Measurements from ENCODE around the gene TNNT1.

Gene TNNT1

DNA sequence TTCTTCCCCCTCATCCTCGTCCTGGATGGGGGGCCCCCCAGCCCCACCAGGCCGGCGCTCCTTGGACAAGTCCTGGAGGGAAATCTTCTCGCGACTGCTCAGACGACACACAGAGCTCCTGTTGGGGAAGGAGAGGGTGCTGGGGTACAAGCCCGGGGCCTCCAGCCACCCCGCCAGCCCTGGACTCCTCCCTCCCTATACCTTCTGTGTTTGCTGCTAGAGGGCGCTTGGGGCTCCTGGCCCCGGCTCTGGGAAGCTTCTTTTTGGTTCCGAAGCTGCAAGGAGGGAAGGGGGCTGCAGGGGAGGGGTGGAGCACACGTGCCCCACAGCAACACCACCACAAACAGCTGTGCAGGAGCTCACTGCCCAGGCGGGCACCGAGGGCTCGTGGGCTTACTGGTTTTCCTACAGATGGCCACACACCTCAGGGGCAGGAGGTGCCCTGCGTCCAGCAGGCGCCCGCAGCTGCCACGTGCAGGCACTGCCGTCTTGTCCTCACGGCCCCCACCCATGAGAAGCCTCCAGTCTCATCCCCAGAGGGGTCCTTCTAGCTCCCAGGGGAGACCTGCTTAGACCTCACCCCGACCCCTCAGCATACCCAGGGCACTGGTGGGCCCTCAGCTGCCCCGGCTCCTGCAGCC is 52.8 kb downstream of the TNNT1 start:
- no peak overlapping the region for H3K27ac Mint-ChIP-seq
- no peak overlapping the region for H3K4me3 Mint-ChIP-seq
- TF ChIP-seq, protein P1, sequence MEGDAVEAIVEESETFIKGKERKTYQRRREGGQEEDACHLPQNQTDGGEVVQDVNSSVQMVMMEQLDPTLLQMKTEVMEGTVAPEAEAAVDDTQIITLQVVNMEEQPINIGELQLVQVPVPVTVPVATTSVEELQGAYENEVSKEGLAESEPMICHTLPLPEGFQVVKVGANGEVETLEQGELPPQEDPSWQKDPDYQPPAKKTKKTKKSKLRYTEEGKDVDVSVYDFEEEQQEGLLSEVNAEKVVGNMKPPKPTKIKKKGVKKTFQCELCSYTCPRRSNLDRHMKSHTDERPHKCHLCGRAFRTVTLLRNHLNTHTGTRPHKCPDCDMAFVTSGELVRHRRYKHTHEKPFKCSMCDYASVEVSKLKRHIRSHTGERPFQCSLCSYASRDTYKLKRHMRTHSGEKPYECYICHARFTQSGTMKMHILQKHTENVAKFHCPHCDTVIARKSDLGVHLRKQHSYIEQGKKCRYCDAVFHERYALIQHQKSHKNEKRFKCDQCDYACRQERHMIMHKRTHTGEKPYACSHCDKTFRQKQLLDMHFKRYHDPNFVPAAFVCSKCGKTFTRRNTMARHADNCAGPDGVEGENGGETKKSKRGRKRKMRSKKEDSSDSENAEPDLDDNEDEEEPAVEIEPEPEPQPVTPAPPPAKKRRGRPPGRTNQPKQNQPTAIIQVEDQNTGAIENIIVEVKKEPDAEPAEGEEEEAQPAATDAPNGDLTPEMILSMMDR (IDR thresholded peaks at IDR 0.05): no peak
- H3K4me1 Mint-ChIP-seq: peaks cover 28% of the 10 kb centered on the region
- no peaks in the 10 kb centered on the region for H3K9me3 Mint-ChIP-seq
- peaks cover 3% of the 10 kb centered on the region for H3K27me3 Mint-ChIP-seq (ENCODE audit: low read depth, poor library complexity)
- peaks cover 9% of the 10 kb centered on the region for H3K36me3 Mint-ChIP-seq (ENCODE audit: low read depth)
- DNase-seq: no peak

DNA sequence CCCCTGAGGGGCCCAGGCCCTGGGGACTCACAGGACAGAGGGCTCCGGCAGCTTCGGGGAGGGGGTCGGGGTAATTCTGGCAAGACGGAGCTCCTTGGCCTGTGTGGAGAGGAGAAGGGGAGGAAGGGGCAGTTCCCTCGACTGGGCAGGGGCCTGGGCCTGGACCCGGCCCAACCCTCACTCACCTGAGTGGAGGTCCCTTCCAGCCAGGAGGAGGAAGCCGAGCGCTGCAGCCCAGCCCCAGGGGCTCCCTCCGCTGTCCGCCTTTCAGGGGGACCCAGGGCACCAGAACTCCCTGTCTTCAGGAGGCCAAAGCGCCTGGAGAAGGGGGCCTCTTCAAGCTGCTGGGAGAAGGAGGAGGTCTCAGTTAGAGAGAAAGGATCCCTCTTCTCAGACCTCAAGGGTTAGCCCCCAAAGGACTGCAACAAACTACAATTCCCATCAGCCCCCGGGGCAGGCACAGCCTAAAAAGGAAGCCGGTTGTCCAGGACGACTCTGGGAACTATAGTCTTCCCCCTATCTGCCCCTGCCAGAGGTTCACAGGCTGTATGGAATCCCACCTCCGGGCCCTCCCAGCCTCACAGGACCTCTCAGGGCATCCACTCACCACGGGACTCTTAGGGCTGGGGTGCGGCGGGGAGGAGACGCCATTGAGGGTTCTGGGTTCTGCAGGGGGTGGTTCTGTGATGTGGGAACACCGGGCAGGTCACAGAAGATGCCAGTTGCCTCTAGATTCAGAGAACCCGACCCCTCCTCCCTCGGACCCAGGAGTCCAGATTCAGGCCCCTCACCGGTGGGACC is 53.5 kb downstream of the TNNT1 start:
- H3K27ac Mint-ChIP-seq: no peak overlapping the region

GRCh38 chr19:55094456-55095259 is 54.3 kb downstream of the TNNT1 start:
- H3K36me3 Mint-ChIP-seq (ENCODE audit: low read depth): peaks cover 4% of the 10 kb centered on the region
- H3K27ac Mint-ChIP-seq: no peak overlapping the region
- H3K4me1 Mint-ChIP-seq: peaks cover 23% of the 10 kb centered on the region
- peak; percentile 55 for DNase-seq
- no peaks in the 10 kb centered on the region for H3K9me3 Mint-ChIP-seq
- peaks cover 3% of the 10 kb centered on the region for H3K27me3 Mint-ChIP-seq (ENCODE audit: low read depth, poor library complexity)
- TF ChIP-seq, protein P1 (IDR thresholded peaks at IDR 0.05): no peak
- H3K4me3 Mint-ChIP-seq: peak overlapping the region; percentile 21

More for the DNA sequence above, 53.5 kb downstream of the TNNT1 start:
- H3K9me3 Mint-ChIP-seq: no peaks in the 10 kb centered on the region
- peaks cover 3% of the 10 kb centered on the region for H3K27me3 Mint-ChIP-seq (ENCODE audit: low read depth, poor library complexity)
- H3K4me1 Mint-ChIP-seq: peaks cover 28% of the 10 kb centered on the region
- H3K4me3 Mint-ChIP-seq: no peak overlapping the region
- TF ChIP-seq, protein P1 (IDR thresholded peaks at IDR 0.05): no peak
- peak; percentile 19 for DNase-seq
- H3K36me3 Mint-ChIP-seq (ENCODE audit: low read depth): peaks cover 9% of the 10 kb centered on the region

GRCh38 chr19:55092423-55093318 is 56.3 kb downstream of the TNNT1 start:
- Mint-ChIP-seq H3K27me3 (ENCODE audit: low read depth, poor library complexity) (peaks cover 6% of the 10 kb centered on the region), H3K9me3 (no peaks in the 10 kb centered on the region), H3K4me3 (no peak overlapping the region), H3K27ac (no peak overlapping the region), H3K36me3 (ENCODE audit: low read depth) (peaks cover 4% of the 10 kb centered on the region), H3K4me1 (peaks cover 33% of the 10 kb centered on the region)
- TF ChIP-seq, protein P1 (IDR thresholded peaks at IDR 0.05): no peak
- peak; percentile 26 for DNase-seq

DNA sequence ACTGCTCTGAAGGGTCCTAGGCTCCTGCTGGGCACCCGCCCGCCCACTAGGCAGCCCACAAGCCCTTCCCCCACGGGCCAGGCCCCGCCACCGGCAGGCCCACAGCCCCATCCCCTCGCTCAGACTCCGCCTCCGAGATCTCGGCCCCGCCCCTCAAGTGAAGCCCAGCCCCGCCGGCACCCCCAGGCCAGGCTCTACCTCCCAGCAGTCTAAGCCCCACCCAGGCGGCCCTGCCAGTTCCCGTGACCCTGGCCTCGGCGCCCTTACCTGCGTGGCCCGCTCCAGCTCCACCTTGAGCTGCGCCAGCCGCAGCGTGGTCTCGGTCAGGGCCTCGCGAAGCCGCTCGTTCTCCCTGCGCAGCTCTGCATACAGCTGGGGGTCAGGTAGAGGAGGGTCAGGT is 57.1 kb downstream of the TNNT1 start:
- Mint-ChIP-seq H3K36me3 (ENCODE audit: low read depth) (peaks cover 4% of the 10 kb centered on the region), H3K4me1 (peaks cover 40% of the 10 kb centered on the region), H3K27me3 (ENCODE audit: low read depth, poor library complexity) (peaks cover 10% of the 10 kb centered on the region), H3K4me3 (no peak overlapping the region), H3K27ac (no peak overlapping the region), H3K9me3 (no peaks in the 10 kb centered on the region)
- peak; percentile 77 for DNase-seq
- TF ChIP-seq, protein P1 (IDR thresholded peaks at IDR 0.05): no peak

Measured in nephron progenitor cell (in vitro differentiated cells).